AG09319 (cell line): ENCODE results near the gene EHD1.

Experiments used
- DNase-seq: peaks from one replicate; pipeline ENCODE4 v3.0.0-alpha.2; 2010; ENCODE audit warnings: low read depth; ENCODE audit errors: extremely low read depth
- CTCF ChIP-seq: IDR thresholded peaks from 2 replicates; pipeline ENCODE4 v1.5.1; 2011; ENCODE audit warnings: low read depth, mild to moderate bottlenecking, inconsistent platforms, low read length, moderate library complexity

EHD1 gene

GRCh38 chr11:64842851-64843685, 35.4 kb downstream of the EHD1 start:
- no peak for TF ChIP-seq CTCF
- DNase-seq: no peak

- no peak for TF ChIP-seq CTCF
Observed at GRCh38 chr11:64842366-64842759, 36.1 kb downstream of the EHD1 start.

GRCh38 chr11:64841592-64842365, 36.6 kb downstream of the EHD1 start:
- no peak for DNase-seq
- no peak for TF ChIP-seq CTCF

More at GRCh38 chr11:64842366-64842759, 36.1 kb downstream of the EHD1 start:
- no peak for DNase-seq

GRCh38 chr11:64839887-64840782, 38.3 kb downstream of the EHD1 start:
- TF ChIP-seq CTCF: no peak

GRCh38 chr11:64839335-64839734, 39.1 kb downstream of the EHD1 start:
- no peak for TF ChIP-seq CTCF
- no peak for DNase-seq

More at GRCh38 chr11:64839887-64840782, 38.3 kb downstream of the EHD1 start:
- no peak for DNase-seq

GRCh38 chr11:64838600-64839334, 39.7 kb downstream of the EHD1 start:
- DNase-seq: no peak
- TF ChIP-seq CTCF: no peak
